ENCODE data around the gene APC2.

APC2 gene

DNA sequence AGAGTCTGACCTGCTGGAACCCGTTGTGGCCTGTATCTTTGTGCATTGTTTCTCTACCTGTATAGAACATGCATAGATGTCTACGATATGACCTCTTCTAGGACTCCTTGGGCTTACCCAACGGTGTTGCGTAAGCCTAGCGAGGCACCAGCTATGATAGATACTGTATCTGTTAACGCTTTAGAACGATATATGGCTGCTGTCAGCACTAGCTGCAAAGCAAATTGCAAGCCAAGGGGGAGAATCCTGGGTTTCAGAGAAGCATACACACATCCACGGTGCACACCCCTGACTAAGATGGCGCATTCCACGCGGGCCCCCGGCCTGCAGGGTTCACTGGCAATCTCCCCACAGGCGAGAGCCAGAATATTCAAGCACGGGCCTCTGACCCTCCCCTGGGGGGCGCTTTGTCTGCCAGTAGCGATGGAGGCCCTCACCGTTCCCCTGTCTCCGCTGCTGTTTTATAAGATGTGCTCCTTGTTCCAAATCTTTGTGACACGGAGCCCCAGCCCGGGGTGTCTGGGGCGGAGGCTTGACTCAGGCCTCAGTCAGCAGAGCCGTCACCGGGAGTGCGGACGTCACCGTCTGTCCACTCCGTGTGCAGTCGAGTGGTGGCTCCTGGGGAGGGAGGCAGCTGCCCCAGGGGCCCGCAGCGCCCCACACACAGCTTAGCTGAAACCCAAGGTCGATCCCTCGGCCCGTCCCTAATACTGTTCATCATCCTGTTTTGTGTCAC lies 24.7 kb upstream of the APC2 start:
- TF ChIP-seq, protein P1, sequence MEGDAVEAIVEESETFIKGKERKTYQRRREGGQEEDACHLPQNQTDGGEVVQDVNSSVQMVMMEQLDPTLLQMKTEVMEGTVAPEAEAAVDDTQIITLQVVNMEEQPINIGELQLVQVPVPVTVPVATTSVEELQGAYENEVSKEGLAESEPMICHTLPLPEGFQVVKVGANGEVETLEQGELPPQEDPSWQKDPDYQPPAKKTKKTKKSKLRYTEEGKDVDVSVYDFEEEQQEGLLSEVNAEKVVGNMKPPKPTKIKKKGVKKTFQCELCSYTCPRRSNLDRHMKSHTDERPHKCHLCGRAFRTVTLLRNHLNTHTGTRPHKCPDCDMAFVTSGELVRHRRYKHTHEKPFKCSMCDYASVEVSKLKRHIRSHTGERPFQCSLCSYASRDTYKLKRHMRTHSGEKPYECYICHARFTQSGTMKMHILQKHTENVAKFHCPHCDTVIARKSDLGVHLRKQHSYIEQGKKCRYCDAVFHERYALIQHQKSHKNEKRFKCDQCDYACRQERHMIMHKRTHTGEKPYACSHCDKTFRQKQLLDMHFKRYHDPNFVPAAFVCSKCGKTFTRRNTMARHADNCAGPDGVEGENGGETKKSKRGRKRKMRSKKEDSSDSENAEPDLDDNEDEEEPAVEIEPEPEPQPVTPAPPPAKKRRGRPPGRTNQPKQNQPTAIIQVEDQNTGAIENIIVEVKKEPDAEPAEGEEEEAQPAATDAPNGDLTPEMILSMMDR (IDR thresholded peaks at IDR 0.05; ENCODE audit: control extremely low read depth, extremely low read depth, low read depth, missing control alignments): no peak
- ChIA-PET CTCF (no interaction called here), POLR2A (no interaction called here)
- no peak for DNase-seq (ENCODE audit: extremely low spot score)

- DNase-seq (ENCODE audit: extremely low spot score): no peak
- TF ChIP-seq, protein P1 (IDR thresholded peaks at IDR 0.05; ENCODE audit: control extremely low read depth, extremely low read depth, low read depth, missing control alignments): no peak
- ChIA-PET POLR2A (no interaction called here), CTCF (interaction anchor here (1.3 kb wide), 1 partner anchor 12 kb away, joined by 3 read pairs; the partner anchor contains the start of gene RPS15)
Observed at GRCh38 chr19:1425902-1426301, 24.0 kb upstream of the APC2 start.

DNA sequence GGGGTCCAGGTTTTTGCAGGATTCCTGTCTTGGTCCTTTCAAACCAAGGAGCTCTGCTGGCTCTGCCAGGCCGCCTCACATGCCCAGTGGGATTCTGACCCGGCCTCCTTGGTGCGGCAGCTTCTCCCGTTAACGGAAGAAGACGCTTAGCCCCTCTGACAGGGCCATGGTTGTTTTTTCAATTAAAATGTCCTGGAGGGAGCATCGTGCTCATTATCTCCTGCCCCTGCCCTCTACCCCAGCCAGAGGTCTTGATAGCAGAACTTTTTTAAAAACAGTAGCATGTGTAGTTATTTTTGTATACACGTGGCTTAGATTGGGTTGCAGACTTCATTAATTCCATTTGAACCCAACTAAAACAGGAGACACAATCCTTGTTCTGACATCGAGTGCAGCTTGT lies 23.2 kb upstream of the APC2 start:
- TF ChIP-seq, protein P1 (IDR thresholded peaks at IDR 0.05; ENCODE audit: control extremely low read depth, extremely low read depth, low read depth, missing control alignments): no peak
- DNase-seq (ENCODE audit: extremely low spot score): no peak
- ChIA-PET CTCF (interaction anchor here (0.7 to 1.3 kb wide), 3 partner anchors 11 to 399 kb away, joined by 3 read pairs; partner anchors contain the start of gene RPS15), POLR2A (no interaction called here)

DNA sequence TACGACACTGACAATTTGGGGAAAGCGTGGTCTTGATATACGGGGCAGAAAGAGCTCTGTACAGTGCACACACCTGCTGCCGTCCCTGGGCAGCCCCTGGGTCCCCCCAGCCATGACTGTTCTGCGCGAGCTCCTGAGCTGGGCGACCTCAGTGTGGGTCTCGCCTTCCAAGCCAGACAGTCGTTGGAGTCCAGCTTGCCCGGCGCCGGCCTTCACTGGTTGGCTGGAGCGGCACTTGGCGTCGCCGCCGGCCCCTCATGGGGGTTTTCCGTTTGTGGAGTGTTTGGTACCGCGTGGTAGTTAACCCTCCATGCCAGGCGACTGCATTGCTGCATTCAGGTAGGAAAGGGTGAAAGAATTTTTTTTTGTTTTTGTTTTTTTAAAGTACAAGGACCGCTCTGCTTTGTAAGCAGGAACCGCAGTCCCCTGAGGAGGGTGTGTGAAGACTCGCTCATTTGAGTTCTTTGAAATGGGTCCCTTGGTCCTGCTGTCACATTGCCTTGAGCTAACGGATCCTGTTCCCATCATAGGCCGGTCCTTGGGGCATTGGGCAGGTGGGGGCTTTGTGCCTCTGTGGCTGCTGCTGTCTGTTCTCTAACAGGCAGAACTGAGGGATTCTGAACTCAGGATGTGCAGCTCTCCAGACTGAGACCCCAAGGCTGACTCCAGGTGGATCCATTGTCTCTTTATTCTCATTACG lies 22.6 kb upstream of the APC2 start:
- CTCF ChIA-PET: interaction anchor here (1.2 to 1.3 kb wide), 2 partner anchors 11 to 399 kb away, joined by 3 read pairs; partner anchors contain the start of gene RPS15
- POLR2A ChIA-PET: no interaction called here

DNA sequence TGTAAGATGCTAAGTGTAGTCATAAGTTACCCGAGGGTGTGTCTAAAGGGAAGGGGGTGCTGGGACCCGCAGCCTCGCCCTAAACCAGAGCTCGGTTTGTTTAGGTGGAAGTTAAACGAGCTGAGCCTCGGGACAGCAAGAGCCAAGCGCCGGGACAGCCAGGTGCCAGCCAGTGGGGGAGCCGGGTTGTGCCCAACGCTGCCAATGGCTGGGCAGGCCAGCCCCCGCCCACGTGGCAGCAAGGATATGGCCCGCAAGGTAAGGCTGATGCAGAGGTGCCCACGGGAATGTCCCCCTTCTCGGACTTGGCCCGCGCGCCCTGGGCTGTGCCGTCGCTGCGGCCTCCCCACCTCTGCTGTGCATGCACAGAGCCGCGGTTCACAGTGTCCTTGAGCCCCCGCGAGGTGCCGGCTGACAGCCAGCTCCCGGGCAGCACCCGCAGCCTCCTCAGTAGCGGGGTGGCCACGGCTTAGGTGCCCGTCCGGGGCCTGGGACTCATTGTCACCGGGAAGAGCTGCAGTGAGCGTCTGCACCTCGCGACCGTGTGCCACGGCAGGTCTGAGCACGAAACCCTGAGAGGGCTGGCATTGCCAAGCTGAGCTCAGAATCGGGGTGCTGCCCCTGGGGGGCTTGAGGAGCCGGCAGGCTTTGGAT lies 21.1 kb upstream of the APC2 start:
- ChIA-PET POLR2A (no interaction called here), CTCF (interaction anchor here (1.1 kb wide), 1 partner anchor 9 kb away, joined by 4 read pairs; no protein-coding TSS in a partner anchor)
- DNase-seq (ENCODE audit: extremely low spot score): no peak
- TF ChIP-seq, protein P1 (IDR thresholded peaks at IDR 0.05; ENCODE audit: control extremely low read depth, extremely low read depth, low read depth, missing control alignments): no peak

More for the DNA sequence above, 22.6 kb upstream of the APC2 start:
- TF ChIP-seq, protein P1 (IDR thresholded peaks at IDR 0.05; ENCODE audit: control extremely low read depth, extremely low read depth, low read depth, missing control alignments): no peak
- no peak for DNase-seq (ENCODE audit: extremely low spot score)

DNA sequence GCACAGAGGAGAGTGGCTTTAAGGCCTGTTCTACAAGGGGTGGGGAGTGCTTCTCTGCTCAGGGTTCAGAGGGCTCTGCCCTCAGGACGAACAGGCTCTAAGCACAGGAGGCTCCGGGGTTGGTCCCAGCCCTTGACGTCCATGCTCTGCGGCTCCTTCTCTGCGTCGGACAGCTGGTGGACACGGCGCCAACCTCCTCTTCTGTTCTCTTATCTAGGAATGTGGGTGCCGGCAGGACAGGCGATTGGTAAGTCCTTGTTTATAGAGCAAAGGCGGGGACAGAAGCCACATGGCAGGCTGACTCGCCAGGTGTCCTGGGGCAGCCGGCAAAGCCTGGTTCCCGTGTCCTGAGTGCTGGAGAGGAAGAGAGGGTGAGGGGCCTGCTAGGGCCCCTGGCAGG lies 20.2 kb upstream of the APC2 start:
- TF ChIP-seq, protein P1 (IDR thresholded peaks at IDR 0.05; ENCODE audit: control extremely low read depth, extremely low read depth, low read depth, missing control alignments): no peak
- ChIA-PET CTCF (no interaction called here), POLR2A (no interaction called here)
- DNase-seq (ENCODE audit: extremely low spot score): no peak

Data from GM10248 (cell line).